SK-N-MC (cell line): Measurements from ENCODE around the gene MSH3.

ENCODE experiments used
- EZH2 ChIP-seq: fragments of 200-600 bp; sonication (generic); IDR thresholded peaks from one replicate; pipeline ENCODE4 v1.6.1; 2017; ENCODE audit warnings: antibody characterized with exemption
- FOXP2 ChIP-seq: optimal IDR thresholded peaks from 2 replicates; pipeline ENCODE3; 2011; ENCODE audit warnings: mild to moderate bottlenecking, moderate library complexity; ENCODE audit not compliant: insufficient read depth; ENCODE audit errors: extremely low read length, control extremely low read depth

GRCh38 chr5:80870442-80870841, 216.0 kb downstream of the MSH3 start:
- TF ChIP-seq EZH2 (no peak), FOXP2 (no peak)
